Fibroblast of upper back skin (primary cell): ENCODE results near the gene DUSP23.

Source experiments
- DNase-seq: peaks from one replicate; pipeline ENCODE4 v3.0.0-alpha.2; 2013

Gene DUSP23

GRCh38 chr1:159829273-159829634, 48.5 kb downstream of the DUSP23 start:
- DNase-seq = no peak

- peak; percentile 89 for DNase-seq
These were observed 49.2 kb downstream of the DUSP23 start for GRCh38 chr1:159829822-159830465.

- DNase-seq = no peak
These were observed 50.0 kb downstream of the DUSP23 start for GRCh38 chr1:159830722-159831121.

GRCh38 chr1:159831412-159832141, 50.8 kb downstream of the DUSP23 start:
- DNase-seq = no peak
